Tibial nerve (tissue), 4 donors: ENCODE data around the gene HIVEP2. TPM values are rescaled to one million over a fixed set of nuclear protein-coding genes. Genes with fewer than 3 reads are reported as not detected.

Experiments used
- DNase-seq, 2 donors: peaks; one replicate each; pipeline ENCODE4 v3.0.0-alpha.2; 2019; ENCODE audit warnings: low spot score in 2 of 2
- H3K27ac ChIP-seq, 4 donors: fragments of 200-600 bp; sonication (generic) in 3 of 4; one replicate each; pipeline ENCODE4 v1.5.1; 2017 to 2019; ENCODE audit warnings: mild to moderate bottlenecking in 1 of 4
- H3K27me3 ChIP-seq, 2 donors: fragments of 200-600 bp; sonication (generic) in 1 of 2; one replicate each; pipeline versions ENCODE4 v1.5.1 to v1.6.0; 2017 to 2019
- H3K36me3 ChIP-seq, 3 donors: fragments of 200-600 bp; sonication (generic); one replicate each; pipeline ENCODE4 v1.5.1; 2018 to 2019
- H3K4me1 ChIP-seq, 4 donors: fragments of 200-600 bp; sonication (generic) in 3 of 4; one replicate each; pipeline ENCODE4 v1.5.1; 2017 to 2019
- H3K4me3 ChIP-seq, 4 donors: fragments of 200-600 bp; sonication (generic) in 3 of 4; one replicate each; pipeline ENCODE4 v1.5.1; 2017 to 2019; ENCODE audit warnings: mild to moderate bottlenecking in 1 of 4, moderate library complexity in 1 of 4
- H3K9me3 ChIP-seq, 4 donors: fragments of 200-600 bp; sonication (generic) in 3 of 4; one replicate each; pipeline ENCODE4 v1.5.1; 2017 to 2019
- EP300 ChIP-seq, 2 donors: sonication (generic); formaldehyde crosslinking; IDR thresholded peaks; one replicate each; pipeline ENCODE4 v1.6.1; 2017; ENCODE audit warnings: antibody characterized with exemption in 2 of 2, mild to moderate bottlenecking in 1 of 2
- POLR2A ChIP-seq, 2 donors: fragments of 450-650 bp; IDR thresholded peaks; one replicate each; pipeline ENCODE4 v1.6.1; 2017; ENCODE audit warnings: antibody characterized with exemption in 2 of 2, mild to moderate bottlenecking in 2 of 2, moderate library complexity in 2 of 2
- WGBS, 2 donors: methylation state at CpG; one replicate each; pipeline ENCODE4 v1.1.5; 2018; 5-methylcytosine and 5-hydroxymethylcytosine counted together
- total RNA-seq, 4 donors: library from RNA; depleted of rRNA; stranded (reverse); fragments of >200 nt; gene quantifications; one replicate each; pipeline ENCODE4 v1.1.0, GENCODE V29; 2016
- TF ChIP-seq, protein P1 (sequence below), 5 experiments: fragments of 200-600 bp in 3 of 5; fragments of 450-650 bp in 2 of 5; sonication (generic) in 3 of 5; IDR thresholded peaks; one replicate each; pipeline ENCODE4 v1.5.1; 2016 to 2019; ENCODE audit warnings: antibody characterized with exemption in 5 of 5, mild to moderate bottlenecking in 3 of 5, moderate library complexity in 2 of 5

Gene HIVEP2
- total RNA-seq, 4 donors from 2014 or later = 15.9 to 24.0 (median 19.9) TPM

DNA sequence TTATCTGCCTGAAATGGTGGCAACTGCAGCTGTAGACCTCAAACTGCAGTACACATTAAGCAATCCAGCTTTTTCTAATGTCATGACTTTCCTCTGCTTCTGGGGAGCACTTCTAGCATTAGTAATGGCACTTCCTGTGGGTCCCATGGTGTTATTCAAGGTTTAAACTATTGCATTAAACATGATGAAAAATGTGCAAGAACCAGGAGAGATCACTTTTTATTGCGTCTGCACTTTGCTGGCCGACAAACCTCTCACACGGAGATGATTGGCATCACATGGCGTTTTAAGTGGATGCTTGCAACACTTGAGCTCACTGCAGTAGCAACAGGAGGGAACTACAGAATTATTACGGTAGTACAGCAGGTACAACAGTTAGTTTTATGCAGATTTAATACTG lies 148.4 kb downstream of the HIVEP2 start:
- Histone ChIP-seq H3K4me1 (peaks cover 0 to 4% (median 0%) of the 10 kb centered on the region in 4 donors), H3K27ac (no peak overlapping the region), H3K9me3 (no peaks in the 10 kb centered on the region), H3K27me3 (no peaks in the 10 kb centered on the region), H3K36me3 (no peaks in the 10 kb centered on the region), H3K4me3 (no peak overlapping the region)
- TF ChIP-seq, protein P1, sequence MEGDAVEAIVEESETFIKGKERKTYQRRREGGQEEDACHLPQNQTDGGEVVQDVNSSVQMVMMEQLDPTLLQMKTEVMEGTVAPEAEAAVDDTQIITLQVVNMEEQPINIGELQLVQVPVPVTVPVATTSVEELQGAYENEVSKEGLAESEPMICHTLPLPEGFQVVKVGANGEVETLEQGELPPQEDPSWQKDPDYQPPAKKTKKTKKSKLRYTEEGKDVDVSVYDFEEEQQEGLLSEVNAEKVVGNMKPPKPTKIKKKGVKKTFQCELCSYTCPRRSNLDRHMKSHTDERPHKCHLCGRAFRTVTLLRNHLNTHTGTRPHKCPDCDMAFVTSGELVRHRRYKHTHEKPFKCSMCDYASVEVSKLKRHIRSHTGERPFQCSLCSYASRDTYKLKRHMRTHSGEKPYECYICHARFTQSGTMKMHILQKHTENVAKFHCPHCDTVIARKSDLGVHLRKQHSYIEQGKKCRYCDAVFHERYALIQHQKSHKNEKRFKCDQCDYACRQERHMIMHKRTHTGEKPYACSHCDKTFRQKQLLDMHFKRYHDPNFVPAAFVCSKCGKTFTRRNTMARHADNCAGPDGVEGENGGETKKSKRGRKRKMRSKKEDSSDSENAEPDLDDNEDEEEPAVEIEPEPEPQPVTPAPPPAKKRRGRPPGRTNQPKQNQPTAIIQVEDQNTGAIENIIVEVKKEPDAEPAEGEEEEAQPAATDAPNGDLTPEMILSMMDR (IDR thresholded peaks at IDR 0.05) = no peak
- TF ChIP-seq POLR2A (IDR thresholded peaks at IDR 0.05) (no peak), EP300 (IDR thresholded peaks at IDR 0.05) (no peak)
- no peak for DNase-seq
- 83 to 86% methylated on average over 5 of the region's 5 CpGs for WGBS, 2 donors

DNA sequence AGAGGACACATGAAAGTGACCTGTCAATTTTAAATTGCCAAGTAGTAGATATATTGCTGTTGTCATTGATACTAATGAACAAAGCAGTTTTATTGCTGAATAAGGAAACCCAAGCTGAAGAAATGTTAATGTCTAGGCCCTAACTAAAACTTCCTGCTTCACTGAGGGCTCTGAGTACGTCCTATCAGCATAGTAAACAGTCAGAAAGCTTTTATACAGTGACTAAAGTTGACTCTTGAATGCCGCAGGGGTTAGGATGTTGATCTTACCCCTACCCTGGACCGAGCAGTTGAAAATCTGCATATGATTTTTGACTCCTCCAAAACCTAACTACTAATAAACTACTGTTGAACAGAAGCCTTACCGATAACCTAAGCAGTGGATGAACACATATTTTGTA lies 149.0 kb downstream of the HIVEP2 start:
- DNase-seq = no peak
- WGBS, 2 donors = 90 to 91% methylated on average over 4 of the region's 4 CpGs
- H3K4me3 ChIP-seq = no peak overlapping the region

DNA sequence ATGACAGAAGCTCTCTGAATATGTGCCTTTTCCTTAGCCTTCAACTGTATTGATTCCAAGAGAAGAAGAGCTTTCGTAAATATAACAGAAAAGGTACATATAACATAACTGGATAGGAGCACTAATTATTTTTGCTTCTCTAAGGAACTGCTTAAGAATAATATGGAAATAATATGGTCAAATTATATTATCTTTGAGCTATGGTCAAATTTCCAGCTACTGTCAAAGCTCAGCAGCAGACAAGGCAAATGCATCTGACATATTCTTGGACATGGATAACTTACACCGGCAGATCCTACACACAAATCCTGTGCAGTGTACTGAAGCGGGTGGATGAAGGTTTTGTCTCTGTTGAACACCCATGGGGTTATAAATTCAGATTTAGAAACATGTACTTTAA lies 150.6 kb downstream of the HIVEP2 start:
- TF ChIP-seq, protein P1 (IDR thresholded peaks at IDR 0.05) = no peak
- no peak for TF ChIP-seq POLR2A (IDR thresholded peaks at IDR 0.05)
- no peak for TF ChIP-seq EP300 (IDR thresholded peaks at IDR 0.05)
- Histone ChIP-seq H3K36me3 (no peaks in the 10 kb centered on the region), H3K4me3 (no peak overlapping the region), H3K27me3 (no peaks in the 10 kb centered on the region), H3K4me1 (peaks cover 0 to 4% (median 0%) of the 10 kb centered on the region in 4 donors), H3K27ac (no peak overlapping the region), H3K9me3 (no peaks in the 10 kb centered on the region)
- no peak for DNase-seq
- 63 to 99% methylated on average over 3 of the region's 3 CpGs for WGBS, 2 donors

More for the DNA sequence above, 149.0 kb downstream of the HIVEP2 start:
- TF ChIP-seq, protein P1 (IDR thresholded peaks at IDR 0.05) = no peak
- TF ChIP-seq EP300 (IDR thresholded peaks at IDR 0.05) = no peak
- no peak for TF ChIP-seq POLR2A (IDR thresholded peaks at IDR 0.05)
- Histone ChIP-seq H3K27ac (no peak overlapping the region), H3K9me3 (no peaks in the 10 kb centered on the region), H3K36me3 (no peaks in the 10 kb centered on the region), H3K4me1 (peaks cover 0 to 4% (median 0%) of the 10 kb centered on the region in 4 donors), H3K27me3 (no peaks in the 10 kb centered on the region)

DNA sequence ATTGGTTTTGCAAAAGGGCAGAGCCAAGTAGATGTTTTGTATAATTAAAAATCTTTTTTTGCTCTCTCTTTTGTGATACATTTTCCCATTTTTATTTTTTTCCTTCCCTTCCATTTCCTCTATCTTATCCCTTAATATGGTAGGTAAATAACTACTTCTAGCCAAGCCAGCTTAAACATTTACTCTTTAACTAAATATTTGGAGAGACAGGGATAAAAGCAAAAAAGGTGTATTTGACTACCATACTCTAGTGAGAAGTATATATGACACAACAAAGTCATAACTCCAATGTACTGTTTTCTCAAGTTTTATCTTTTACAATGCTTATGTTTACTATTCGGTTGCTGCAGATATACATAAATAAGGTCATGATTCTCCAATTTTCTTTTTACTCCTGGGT lies 154.7 kb downstream of the HIVEP2 start:
- WGBS, 2 donors = 92% methylated on average over 1 of the region's 1 CpG

DNA sequence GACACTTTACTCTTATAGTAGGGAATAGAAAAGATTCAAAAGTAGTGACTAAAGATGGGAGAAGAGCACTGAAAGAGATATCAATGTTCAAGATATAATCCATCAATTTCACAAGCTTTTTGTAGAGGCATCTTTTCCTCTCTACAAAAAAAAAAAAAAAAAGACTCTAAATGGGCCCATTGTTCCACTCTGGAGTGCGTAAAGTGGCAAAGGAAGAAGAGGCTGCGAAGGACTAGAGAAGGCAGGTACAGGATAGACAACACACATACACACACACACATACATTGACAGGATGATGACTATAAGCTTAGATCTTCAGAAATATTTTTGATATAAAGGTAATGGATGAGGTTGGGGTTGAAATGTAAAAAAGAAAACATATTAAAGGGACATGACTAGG lies 157.6 kb downstream of the HIVEP2 start:
- no peaks in the 10 kb centered on the region for H3K9me3 ChIP-seq
- H3K27ac ChIP-seq = no peak overlapping the region
- H3K27me3 ChIP-seq = no peaks in the 10 kb centered on the region
- TF ChIP-seq EP300 (IDR thresholded peaks at IDR 0.05) = no peak
- TF ChIP-seq, protein P1 (IDR thresholded peaks at IDR 0.05) = no peak
- no peak for TF ChIP-seq POLR2A (IDR thresholded peaks at IDR 0.05)
- no peak for DNase-seq
- peaks cover 0 to 7% (median 0%) of the 10 kb centered on the region in 4 donors for H3K4me1 ChIP-seq
- no peak overlapping the region for H3K4me3 ChIP-seq
- H3K36me3 ChIP-seq = no peaks in the 10 kb centered on the region
- 63 to 67% methylated on average over 2 of the region's 2 CpGs for WGBS, 2 donors

More for the DNA sequence above, 154.7 kb downstream of the HIVEP2 start:
- TF ChIP-seq EP300 (IDR thresholded peaks at IDR 0.05) (no peak), POLR2A (IDR thresholded peaks at IDR 0.05) (no peak)
- TF ChIP-seq, protein P1 (IDR thresholded peaks at IDR 0.05) = no peak
- Histone ChIP-seq H3K4me3 (no peak overlapping the region), H3K27me3 (no peaks in the 10 kb centered on the region), H3K36me3 (no peaks in the 10 kb centered on the region), H3K9me3 (no peaks in the 10 kb centered on the region), H3K27ac (no peak overlapping the region), H3K4me1 (no peaks in the 10 kb centered on the region)
- no peak for DNase-seq
